Inflammatory macrophage treated with lipopolysaccharide for 4 hours (primary cell): Measurements from ENCODE around the gene KIAA1586.
"Not testable (repeated sequence)": the region's sequence is repeated elsewhere in the genome, so short reads cannot be mapped to it uniquely, and the experiment has no call there.

Source experiments
- DNase-seq: peaks from one replicate; pipeline ENCODE4 v3.0.0-alpha.2; 2020

KIAA1586 gene

DNA sequence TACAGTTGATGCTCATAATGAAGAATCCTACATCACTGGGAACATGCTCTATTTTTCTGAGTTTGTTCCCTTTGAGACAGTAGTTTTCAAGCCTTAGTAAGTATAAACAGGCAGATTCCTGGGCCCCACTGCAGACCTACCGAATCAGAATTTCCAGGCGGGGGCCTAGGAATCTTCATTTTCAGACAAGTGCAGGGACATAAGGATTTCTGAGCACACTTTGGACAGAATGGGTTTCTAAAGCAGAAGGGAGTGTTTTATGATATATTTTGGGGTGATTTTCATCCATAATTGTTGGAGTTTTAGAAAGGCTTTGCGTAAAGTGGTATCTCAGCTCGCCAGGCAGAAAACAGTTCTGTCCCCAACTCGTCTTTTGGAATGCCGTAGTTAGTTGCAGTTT lies 1.4 kb downstream of the KIAA1586 start:
- not testable (repeated sequence) for DNase-seq

DNA sequence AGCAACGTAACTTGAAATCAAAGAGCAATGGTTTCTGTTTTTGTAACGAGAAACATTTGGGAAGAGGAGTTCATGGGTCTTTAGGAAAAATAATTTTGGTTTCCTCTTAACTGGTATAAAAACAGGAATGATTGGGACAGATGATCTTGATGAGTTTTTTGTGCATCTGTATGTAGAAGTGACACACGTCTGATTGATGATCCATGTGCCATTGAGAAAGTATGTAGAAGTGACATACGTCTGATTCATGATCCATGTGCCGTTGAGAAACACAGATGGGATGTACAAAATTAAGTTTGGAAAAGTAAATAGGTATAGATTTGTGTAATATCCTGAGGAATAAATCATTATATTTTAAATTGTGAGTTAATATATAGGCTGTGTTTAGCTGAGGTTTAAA lies 2.1 kb downstream of the KIAA1586 start:
- DNase-seq, result no peak

DNA sequence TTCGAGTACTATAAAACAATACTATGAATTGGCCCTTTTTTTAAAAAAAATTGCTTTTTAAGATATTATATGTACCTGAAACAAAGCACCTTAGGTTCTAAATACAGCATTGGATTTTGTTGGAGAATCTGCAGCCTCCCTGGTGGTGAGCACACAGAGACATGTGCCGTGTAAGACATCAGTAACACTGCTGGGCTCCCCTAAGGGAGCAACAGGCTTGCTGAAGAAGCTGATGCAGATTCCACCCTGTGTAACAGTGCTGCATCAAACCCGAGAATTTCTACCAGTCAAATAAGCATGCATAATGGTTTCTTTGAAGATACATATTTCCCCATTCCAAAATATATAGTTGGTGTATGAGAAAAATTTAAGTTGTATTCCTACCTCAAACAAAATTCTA lies 17.4 kb downstream of the KIAA1586 start:
- DNase-seq, result no peak

DNA sequence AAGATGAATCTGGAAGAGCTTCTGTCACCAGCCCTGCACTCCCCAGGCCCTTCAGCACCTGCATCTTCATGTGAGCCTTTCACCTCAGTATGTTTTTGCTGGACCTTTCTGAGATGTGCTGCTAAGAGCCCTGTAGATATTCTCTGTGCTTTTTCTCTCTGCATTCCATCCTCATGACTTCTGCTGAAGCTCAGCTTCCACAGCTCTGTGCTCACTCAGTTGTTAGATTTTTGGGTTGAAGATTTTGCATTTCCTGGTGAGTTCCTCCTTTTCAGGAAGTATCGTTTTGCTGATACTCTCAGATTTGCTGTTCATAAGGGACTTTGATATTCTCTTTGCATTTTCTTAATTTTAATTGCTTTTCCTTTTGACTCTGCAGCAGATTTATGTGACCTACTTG lies 18.3 kb downstream of the KIAA1586 start:
- no peak for DNase-seq

DNA sequence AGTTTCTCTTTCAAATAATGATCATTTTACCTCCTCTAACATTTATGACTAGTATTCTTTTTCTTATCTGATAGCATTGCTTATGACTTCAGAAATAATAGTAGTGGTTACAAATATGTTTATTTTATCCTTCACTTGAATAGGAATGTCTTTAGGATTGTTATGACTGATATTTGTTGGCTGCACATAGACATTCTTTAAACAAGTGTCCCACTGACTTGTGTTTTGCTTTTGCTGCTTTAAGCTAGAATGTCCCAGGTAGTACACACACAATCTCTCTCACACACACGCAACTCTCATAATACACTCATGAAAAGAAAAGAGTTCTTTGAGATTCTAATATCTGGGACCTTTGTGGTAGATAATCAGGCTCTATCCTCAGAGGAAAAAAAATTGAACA lies 21.6 kb downstream of the KIAA1586 start:
- no peak for DNase-seq

DNA sequence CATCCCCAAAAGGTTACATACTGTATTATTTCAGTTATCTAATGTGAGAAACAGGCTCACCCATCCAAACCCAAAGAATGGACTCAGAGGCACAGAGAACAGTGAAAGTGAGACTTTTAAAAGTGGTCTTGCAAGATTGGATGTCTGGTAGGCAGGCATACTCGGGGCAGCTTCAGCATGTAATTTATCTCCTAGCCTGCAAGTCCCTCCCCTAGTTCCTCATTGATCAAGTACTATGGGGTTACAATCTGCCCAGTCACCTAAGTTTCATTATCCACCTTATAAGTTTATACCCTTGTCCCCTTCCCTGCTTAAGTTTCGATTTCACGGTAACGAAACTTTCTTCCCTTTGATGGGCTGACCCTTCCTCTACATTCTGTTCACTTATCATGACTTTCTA lies 22.7 kb downstream of the KIAA1586 start:
- DNase-seq, result no peak

DNA sequence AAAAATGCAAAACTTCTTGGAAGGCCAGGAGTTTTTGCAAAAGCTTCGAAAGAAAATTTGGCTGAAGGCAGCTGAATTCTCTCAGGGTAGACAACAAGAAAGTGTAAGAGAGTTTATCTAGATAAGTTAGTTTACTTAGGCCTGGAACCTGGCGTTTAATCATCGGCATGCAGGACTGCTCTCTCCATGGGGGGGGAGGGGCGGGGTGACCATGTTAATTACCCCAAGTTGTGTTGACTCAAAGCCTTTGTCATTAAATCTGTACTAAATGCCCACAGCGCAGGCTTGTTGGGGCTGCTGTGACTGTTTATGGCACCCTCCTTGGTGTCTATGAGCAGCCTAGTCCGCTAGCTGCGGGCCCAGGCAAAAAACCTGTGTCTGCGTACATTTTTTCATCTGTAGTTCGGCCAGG lies 23.4 kb downstream of the KIAA1586 start:
- no peak for DNase-seq

DNA sequence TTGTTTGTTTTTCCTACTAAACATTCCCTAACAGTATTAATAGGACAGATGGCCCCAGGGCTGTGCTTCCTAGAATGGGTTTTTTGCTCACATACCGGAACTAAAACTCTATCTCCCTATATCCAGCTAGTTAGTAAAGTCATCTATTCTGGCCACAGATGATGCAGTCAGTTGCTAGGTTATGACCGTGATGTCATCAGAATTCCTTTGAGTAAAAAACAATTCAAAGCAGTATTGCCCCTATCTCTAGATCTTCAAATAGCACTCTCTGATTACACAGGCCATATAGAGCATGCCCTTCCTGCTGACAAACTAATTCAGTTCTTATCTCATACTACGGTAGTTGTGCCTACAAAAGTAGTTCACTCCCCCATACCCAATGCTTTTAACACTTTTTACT lies 25.6 kb downstream of the KIAA1586 start:
- DNase-seq, result no peak

DNA sequence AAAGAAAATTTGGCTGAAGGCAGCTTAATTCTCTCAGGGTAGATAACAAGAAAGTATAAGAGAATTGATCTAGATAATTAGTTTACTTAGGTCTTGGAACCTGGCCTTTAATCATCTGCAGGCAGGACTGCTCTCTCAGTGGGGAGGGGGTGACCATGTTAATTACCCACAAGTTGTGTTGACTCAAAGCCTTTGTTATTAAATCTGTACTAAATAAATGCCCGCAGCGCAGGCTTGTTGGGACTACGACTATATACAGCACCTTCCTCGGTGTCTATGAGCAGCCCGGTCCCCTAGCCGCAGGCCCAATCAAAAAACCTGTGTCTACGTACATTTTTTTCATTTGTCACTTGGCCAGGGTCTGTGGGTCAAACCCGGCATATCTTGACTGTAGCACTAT lies 27.9 kb downstream of the KIAA1586 start:
- no peak for DNase-seq

DNA sequence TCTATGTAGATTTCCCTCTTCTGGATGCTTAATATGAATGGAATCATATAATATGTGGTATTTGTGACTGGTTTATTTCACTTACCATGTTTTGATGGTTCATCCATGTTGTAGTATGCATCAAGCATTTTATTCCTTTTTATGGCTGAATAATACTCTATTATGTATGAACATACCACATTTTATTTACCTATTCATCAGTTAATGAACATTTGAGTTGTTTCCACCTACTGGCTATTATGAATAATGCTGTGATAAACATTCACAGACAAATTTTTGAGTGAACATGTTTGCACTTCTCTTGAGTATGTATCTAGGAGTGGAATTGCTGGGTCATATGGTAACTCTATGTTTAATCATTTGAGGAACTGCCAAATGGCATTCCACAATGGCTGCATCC lies 28.6 kb downstream of the KIAA1586 start:
- DNase-seq, result no peak

DNA sequence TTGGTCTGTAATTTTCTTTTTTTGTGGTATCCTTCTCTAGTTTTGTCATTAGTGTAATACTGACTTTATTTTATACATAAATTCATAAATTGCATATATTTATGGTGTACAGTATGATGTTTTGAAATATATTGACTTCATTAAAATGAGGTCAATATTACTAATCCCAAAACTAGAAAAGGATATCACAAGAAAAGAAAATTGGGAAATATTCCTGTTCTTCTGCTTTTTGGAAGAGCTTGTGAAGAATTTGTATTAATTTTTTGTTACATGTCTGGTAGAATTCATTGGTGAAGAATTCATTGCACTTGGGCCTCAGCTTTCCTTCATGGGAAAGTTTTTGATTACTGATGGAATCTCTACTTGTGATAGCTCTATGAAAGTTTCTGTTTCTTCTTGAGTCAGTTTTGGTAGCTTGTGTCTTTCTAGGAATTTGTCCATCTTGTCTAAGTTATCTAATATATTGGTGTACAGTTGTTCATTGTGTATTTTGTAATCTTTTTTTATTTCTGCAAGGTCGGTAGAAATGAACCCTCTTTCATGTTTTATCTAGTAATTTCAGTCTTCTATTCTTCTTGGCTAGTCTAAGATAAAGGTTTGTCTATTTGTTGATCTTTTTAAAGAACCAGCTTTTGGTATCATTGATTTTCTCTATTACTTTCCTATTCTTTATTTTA lies 32.2 kb downstream of the KIAA1586 start:
- DNase-seq, result peak; percentile 65

DNA sequence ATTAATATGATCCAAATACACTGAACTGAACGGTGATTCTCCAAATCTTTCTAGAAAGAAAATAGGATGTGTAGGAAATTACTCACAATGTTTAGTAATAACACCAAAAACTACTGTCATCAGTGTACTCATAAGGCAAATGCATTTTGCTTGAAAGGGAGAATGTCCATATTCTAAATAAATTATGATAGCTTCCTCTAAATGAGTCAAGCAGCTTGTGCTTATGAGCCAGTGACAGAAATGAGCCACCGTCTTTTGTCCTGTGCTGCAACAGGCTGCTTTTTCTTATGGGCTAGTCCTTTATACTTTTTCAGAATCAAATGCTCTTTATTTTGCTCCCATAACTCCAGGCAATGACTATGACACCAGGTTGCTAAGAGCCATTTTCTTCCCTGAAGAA lies 39.0 kb downstream of the KIAA1586 start:
- DNase-seq, result peak; percentile 44

DNA sequence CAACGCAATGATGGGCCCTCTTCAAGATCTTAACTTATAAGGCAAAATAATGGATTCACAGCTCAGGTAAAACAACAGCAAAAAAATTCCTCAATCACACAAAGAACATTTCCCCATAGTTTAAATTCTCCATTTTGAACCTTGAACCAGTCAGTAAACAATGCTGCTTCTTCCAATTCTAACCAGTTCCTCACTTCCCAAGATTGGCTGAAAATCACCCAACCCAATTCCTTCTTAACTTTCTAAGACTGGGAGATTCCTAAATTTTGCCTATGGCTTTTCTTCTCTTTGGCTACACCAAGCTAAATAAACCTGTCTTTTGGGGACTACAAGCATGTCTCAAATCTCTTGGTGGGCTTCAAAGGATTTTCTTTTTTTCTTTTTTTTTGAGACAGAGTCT lies 40.4 kb downstream of the KIAA1586 start:
- DNase-seq, result no peak

DNA sequence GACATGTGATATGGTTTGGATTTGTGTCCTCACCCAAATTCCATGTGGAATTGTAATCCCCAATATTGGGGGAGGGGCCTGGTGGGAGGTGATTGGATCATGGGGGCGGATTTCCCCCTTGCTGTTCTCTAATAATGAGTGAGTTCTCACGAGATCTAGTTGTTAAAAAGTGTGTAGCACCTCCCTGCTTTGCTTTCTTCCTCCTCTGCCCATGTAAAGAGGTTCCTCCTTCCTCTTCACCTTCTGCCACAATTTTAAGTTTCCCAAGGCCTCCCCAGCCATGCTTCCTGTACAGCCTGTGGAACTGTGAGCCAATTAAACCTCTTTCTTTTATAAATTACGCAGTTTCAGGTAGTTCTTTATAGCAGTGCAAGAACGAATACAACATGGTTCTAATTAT lies 41.4 kb downstream of the KIAA1586 start:
- DNase-seq, result peak; percentile 8

DNA sequence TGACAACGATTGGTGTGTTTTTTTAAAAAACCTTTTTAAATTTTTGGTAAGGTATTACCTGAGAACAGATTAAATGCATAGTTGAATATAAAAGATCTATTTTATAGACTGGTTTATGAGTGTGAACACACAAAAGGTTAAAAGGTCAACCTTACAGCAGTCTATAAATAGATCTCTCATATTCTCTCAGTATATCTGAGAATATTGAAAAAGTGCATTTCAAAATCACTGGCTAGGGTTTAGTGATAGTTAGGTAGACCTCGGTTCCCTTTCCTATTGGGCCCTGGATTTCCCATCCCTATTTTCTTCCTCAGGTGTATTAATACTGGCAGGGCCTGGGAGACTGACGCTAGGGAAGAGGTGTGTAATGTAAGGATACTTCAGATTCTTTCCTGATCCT lies 42.8 kb downstream of the KIAA1586 start:
- no peak for DNase-seq

DNA sequence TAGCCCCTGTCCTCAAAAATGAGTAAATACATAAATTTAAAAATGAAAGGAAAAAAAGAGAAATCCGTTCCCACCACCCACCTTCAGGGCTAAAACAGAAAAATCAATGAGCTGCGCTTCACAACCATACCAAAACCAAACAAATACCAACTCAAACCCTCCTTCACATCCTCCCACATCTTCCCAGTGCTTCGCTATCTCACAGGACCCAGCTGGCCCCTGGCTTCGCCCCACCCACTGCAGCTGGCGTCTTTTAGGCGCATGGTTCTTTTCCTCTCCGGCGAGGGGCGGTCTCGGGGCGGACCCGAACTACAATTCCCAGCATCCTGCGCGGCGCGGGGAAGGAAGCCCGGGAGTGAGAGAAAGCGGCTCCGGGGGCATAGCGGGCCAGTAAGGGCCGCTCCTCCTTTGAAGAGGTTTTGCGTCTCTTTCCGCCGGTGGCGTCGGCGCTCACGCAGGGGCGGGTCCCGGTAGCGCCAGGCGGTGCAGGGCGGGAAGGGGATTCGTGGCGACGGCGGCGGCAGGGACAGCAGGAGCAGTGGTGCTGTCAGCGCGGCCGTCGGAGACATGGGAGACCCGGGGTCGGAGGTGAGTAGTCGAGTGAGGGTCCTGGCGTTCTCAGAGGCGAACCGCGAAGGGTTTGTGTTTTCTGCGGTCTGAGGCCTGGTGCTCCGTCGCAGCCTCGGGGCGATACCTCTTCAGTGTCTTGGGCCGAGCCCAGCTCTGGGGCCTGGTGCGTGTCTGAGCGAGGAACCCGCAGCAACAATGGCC lies 43.4 kb downstream of the KIAA1586 start, which contains the start of gene ZNF451:
ZNF451 (plus strand) TSS at position 502 of the 771 bp plus-strand sequence; CDS start at position 568, 66 bp downstream.
- peak; percentile 95 for DNase-seq

DNA sequence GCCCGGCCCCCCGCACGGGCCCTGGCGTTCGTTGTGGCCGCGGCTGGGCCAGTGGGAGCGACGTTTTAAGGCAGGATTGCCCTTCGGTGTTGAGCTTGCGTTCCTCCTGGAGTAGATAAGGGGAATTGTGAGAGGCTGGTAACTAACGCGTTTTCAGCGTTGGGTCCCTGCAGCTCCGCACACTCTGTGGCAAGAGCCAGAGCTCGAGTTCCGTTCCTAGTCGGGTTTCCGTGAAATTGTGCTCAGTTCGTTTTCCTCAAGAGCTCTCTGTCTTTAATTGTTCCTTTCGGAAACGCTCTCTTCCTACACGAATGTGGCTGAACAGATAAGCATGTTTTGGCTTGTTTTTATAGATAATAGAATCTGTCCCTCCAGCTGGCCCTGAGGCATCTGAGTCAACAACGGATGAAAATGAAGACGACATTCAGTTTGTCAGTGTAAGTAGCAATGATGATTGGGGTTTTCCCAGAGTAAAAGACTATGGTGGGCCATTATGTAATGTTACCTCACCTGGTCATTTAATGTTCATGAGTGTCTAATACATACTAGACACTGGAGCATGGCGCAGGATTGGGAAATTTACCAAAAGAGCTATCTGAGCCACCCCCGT lies 44.1 kb downstream of the KIAA1586 start:
- not testable (repeated sequence) for DNase-seq

DNA sequence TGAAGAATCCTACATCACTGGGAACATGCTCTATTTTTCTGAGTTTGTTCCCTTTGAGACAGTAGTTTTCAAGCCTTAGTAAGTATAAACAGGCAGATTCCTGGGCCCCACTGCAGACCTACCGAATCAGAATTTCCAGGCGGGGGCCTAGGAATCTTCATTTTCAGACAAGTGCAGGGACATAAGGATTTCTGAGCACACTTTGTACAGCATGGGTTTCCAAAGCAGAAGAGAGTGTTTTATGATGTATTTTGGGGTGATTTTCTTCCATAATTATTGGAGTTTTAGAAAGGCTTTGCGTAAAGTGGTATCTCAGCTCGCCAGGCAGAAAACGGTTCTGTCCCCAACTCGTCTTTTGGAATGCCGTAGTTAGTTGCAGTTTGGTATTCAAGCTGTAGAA lies 44.9 kb downstream of the KIAA1586 start:
- not testable (repeated sequence) for DNase-seq

DNA sequence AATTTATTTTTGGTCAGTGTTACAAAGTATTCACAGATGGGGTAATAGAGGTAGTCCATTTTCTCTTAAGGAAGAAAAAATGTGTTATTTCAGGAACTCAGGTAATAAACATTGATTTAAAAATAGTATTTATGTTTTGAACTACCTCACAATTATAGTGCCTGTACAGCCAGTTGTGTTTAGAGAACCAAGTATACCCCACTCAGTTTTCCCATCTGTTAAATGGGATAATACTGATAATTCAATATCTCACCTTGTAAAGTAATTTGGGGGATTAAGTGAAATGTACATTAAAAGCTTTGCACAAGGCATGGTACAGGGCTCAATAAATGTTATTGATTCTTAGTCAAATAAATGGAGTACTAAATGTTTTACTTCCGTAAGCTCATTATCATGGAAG lies 48.2 kb downstream of the KIAA1586 start:
- no peak for DNase-seq

DNA sequence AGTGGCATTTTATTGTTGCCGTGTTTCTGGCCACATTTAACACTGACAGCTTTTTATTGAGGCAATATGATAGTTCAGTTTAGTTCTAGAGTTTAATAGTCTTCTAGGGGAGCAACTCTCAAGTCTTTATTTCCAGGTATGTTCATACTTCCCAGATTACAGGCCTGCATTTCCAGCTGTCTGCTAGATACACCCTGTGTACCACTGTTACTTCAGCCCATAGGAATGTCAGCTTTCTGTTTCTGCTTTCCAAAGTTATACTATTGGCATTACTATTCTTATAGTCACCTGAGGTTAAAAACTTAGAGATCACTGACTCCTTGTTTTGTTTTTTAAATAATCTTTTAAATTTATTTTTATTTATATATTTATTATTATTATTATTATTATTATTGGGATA lies 51.1 kb downstream of the KIAA1586 start:
- no peak for DNase-seq

DNA sequence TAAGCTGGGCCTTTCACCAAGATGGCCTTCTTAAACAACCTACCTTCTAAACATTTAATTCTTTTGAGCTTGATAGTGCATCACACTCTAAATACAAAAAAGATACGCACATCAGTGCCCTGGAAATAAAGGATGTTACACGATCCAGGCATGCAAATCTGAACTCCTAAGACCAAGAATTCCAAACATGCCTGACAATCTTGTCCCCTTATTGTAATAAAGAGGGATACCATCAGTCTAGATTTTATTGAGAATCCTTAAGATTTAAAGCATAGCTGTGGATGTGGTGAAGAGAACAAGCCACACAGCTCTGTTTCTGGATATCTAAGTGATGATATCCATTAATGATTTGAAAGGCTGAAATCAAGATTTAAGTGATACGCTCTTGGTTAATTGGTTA lies 56.5 kb downstream of the KIAA1586 start:
- DNase-seq, result no peak

DNA sequence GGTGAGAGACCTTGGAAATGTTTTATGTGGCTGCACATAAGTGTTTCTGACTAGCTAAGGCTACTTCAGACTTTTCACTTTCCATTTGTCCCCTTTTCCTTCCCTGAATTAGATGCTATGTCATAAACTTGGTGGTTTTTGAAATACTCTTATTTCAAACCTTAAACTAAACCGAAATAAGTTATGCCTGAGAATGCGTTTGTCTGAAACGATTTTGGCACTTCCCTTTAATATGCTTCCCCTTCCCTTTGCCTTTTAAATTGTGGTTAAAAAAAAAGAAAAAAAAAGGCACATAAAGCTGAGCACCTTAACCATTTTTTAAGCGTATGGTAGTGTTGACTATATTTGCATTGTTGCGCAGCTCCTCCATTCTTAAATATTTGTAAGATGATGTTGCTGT lies 57.8 kb downstream of the KIAA1586 start:
- DNase-seq, result peak; percentile 61
